ENCODE measurements around the gene FRMD4B.
"Not testable (repeated sequence)": the region's sequence is repeated elsewhere in the genome, so short reads cannot be mapped to it uniquely, and the experiment has no call there.

Gene FRMD4B

GRCh38 chr3:69235882-69236281 is 150.0 kb downstream of the FRMD4B start:
- no peak for DNase-seq

GRCh38 chr3:69235227-69235626 is 150.7 kb downstream of the FRMD4B start:
- not testable (repeated sequence) for DNase-seq

DNA sequence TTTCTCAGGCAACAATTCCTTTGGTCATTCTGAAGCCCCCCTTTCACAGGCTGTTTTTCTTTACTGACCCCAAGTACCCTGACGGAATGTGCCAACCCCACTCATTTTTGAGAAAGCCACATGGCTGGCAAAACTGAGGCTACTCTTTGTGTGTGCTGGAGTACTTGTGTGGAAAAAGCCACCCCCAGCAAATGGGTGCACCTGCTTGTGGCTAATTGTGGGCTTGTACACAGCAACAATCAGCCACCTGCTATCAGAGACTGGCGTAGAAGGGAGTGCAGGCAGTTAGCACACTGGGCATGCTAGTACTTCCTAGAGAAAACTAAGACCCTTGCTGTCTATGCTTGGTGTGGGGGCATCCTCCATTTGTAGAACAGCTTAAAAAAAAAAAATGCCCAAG is 153.4 kb downstream of the FRMD4B start:
- no peak for DNase-seq

- no peak for DNase-seq
Measured at GRCh38 chr3:69231929-69232440, 153.9 kb downstream of the FRMD4B start.

GRCh38 chr3:69226071-69226470 is 159.8 kb downstream of the FRMD4B start:
- DNase-seq: no peak

DNA sequence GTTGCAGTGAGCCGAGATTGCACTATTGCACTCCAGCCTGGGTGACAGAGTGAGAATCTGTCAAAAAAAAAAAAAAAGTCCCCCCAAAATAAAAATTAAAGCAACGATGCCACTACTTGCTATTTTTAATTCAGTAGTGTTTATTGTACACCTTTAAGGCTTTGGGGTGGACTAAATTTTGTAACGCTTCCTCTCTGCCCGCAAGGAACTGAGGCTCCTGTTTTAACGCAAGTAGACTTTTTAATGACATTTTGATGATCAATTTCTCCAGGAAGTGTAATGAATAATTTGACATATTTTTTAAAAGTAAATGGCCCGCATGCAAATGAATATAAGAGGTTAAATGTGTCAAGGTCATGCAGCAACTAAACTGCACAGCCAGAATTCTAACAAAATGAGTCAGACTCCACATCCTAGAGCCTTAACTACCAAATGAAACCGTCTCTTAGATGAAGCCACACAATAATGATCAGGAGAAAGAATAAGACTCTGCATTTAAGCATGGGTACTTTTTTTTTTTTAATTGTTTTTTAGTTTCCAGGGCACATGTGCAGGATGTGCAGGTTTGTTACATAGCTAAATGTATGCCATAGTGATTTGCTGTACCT is 166.7 kb downstream of the FRMD4B start:
- DNase-seq: no peak

DNA sequence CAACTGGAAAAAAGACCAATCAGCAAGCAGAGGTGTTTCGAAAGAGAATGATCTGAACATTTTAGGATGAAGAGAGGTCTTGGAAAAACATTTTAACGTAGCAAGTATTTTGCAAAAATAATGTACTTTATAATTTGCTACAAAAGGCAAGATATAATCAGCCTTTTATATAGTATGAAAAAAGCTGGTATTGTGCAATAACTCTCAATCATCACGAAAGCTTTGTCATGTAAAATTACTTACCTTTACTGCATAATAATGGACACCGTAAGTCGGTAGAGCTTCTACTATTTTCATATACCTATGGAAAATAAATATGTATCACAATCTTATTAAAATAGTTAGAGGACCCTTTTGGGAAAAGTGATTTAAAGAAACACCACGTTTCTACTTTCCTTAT is 167.8 kb downstream of the FRMD4B start:
- no peak for DNase-seq

DNA sequence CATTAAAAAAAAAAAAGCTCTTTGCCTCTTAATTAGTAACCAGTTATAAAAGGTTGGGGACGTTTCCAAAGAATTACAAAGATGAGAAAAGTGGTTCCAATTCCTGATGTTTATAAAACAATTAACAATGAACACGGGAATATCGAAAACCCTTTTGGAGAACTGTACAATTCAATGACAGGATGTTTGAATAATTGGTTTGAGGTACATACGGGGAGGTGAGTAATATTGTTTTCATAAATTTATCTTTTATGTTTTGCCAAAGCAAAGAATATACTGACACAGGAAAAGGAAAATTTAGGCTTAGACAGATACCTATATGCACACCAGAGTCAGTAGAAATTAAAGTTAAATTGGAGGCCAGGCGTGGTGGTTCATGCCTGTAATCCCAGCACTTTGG is 168.9 kb downstream of the FRMD4B start:
- no peak for DNase-seq

GRCh38 chr3:69214241-69214640 is 171.6 kb downstream of the FRMD4B start:
- DNase-seq: no peak

GRCh38 chr3:69212411-69213160 is 173.3 kb downstream of the FRMD4B start:
- no peak for DNase-seq

GRCh38 chr3:69210068-69210730 is 175.7 kb downstream of the FRMD4B start:
- DNase-seq: no peak

DNA sequence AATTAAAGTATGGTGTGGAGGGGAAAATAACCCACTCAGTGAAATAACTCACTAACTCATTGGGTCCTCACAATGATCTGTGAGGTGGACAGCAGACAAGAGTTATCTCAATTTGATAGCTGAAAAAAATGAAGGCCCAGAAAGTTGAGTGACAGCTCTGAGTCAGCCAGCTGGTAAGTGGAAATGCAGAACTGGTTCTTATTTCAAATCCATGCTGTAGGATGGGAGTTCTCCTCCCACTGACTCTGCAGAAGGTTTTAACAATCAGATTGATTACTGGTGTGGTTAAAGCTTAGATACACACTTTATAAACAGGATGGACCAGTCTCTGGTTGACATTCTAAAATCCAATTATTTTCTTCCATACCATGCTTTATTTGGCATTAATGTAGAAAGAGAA is 176.5 kb downstream of the FRMD4B start:
- no peak for DNase-seq

DNA sequence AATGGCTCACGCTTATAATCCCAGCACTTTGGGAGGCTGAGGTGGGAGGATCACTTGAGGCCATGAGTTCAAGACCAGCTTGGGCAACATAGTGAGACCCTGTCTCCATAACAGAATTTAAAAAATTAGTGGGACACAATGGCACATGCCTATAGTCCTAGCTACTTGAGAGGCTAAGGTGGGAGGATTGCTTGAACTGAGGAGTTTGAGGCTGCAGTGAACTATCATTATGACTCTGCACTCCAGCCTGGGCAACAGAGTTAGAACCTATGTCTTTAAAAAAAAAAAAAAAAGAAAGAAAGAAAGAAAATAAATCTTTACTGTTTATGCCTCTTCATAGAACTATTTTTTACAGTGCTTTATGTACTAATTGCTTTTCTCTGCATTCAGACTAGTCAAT is 178.9 kb downstream of the FRMD4B start:
- DNase-seq: no peak

DNA sequence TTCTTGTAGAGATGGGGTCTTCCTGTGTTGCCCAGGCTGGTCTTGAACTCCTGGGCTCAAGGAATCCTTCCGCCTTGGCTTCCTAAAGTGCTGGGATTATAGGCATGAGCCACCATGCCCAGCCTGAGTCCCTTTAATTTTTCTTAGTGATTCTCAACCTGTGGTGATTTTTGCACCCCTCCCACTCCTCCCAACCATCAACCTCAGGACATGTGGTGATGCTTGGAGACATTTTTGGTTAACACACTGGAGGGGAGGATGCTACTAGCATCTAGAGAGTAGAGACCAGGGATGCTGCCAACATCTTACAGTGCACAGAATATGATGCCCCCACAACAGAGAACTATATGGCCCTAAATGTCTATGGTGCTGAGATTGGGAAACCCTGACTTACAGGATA is 180.5 kb downstream of the FRMD4B start:
- no peak for DNase-seq

DNA sequence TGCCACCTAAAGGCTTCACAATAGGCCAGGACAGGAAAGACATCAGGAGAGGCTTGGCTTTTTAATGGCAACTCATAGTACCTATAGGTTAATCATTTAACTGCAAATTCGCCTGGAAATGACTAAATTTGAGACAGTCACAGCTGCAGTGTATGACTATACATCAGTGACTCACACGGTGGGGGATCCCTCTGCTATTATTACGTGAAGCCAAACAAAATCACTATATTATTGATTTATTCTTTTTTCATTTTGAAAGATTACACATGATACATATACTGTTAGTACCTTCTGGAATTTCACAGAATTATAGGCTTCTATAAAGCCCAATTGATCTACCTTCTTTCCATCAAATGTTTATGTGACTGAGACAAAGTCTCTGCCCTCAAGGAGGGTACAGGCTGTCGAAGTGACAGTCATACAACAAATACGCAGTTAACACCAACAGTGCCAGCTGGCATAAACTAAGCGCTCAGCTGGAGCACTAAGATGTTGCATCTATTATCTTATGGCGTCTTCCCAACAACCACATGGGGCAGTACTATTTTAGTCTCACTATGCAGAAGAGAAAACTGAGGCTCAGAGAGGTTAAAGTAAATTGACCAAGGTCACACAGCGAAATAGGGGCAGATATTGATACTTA is 181.5 kb downstream of the FRMD4B start:
- no peak for DNase-seq

DNA sequence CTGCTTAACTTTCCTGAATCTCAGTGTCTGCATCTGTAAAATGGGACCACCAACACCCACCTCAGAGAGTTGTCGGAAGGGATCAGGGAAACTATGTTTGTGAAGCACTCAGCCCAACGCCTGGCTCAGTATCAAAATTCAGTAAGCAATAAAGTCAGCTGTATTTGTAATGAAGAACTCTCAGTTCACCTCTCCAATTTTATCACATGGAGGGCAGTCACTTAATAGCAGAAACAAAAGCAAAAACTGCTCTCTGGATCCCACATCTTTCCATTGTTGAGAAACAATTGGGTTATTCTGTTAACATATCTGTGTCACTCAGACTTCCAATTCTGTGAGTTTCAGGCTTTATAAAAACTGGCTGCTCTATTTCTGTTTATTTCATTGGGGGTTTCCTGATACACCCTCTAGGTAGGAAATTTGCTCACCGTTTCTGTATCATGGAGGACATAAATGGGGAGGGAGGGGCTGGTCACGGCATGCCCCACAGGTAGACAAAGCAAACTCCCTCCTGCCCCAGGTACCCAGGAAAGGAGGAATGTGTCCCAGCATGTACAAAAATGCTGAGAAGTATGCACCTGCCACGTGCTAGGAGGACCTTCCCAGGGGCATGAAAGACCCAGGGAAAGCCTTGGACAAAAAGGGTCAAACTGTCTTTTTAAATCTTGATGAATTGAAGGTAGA is 182.1 kb downstream of the FRMD4B start:
- DNase-seq: no peak

DNA sequence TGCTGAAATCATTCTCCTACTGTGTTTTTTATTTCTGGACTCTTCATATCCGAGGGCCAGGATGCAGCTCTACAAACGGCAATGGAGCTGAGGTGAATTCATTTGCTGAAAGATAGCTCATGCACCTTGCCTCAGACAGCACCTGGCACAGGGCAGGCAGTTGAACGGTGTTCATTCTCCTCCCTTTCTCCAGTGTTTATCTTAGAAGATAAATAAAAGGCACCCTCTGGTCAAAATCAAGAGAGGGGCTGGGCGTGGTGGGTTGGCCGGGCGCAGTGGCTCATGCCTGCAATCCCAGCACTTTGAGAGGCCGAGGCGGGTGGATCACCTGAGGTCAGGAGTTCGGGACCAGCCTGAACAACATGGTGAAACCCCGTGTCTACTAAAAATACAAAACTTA is 184.2 kb downstream of the FRMD4B start:
- no peak for DNase-seq

- no peak for DNase-seq
Measured at GRCh38 chr3:69200384-69201068, 185.4 kb downstream of the FRMD4B start.

DNA sequence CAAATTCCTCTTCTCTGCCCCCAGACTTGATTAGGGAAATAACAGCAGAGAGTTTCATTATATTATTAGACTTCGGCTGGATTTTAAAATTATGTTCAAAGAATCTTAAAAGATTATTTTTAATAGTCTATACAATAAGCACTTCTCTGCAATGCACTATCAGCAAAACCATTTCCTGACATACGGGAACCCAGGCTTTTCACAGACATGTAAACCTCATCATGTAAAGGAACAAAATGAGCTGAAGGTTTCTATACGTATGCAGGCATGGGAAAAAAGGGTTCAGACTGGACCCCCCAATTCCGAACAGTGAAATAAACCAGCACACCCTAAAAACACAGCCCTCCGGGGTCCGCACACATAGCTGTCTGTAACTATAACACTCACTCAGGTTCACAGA is 185.9 kb downstream of the FRMD4B start:
- no peak for DNase-seq

DNA sequence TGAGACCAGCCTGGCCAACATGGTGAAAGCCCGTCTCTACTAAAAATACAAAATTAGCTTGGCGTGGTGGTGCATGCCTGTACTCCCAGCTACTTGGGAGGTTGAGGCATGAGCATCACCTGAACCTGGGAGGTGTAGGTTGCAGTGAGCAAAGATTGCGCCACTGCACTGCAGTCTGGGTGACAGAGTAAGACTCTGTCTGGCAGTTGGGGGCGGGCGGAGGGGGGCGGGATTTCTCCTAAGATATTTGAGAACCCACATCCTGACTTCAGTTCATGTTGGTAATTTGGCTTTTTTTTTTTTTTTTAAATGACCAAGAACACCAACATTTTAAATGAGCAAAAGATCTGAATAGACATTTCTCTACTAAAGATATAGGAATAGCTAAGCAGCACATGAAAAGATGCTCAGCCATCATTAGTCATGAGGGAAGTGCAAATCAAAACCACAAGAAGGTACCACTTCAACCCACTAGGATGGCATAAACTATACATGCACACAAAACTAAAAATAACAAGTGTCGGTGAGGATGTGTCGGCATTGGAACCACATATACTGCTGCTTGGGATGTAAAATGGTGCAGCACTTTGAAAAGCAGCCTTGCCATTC is 187.9 kb downstream of the FRMD4B start:
- DNase-seq: no peak

- DNase-seq: no peak
Measured at GRCh38 chr3:69197455-69197854, 188.4 kb downstream of the FRMD4B start.

- no peak for DNase-seq
Measured at GRCh38 chr3:69196876-69197275, 189.0 kb downstream of the FRMD4B start.
